GM12891 (cell line): ENCODE measurements around the gene PDLIM7.

Experiments used
- PAX5 ChIP-seq: IDR thresholded peaks from 2 replicates; pipeline ENCODE4 v1.6.1; 2011; ENCODE audit warnings: low read length, moderate library complexity, mild to moderate bottlenecking; ENCODE audit not compliant: insufficient read depth, severe bottlenecking
- POLR2A ChIP-seq: IDR thresholded peaks from 2 replicates; pipeline ENCODE4 v1.6.1; 2011; ENCODE audit warnings: low read depth, low read length, control low read depth
- POLR2AphosphoS5 ChIP-seq: IDR thresholded peaks from 2 replicates; pipeline ENCODE4 v1.6.1; 2011; ENCODE audit warnings: low read depth, low read length, control low read depth
- TAF1 ChIP-seq: IDR thresholded peaks from 2 replicates; pipeline ENCODE4 v1.6.1; 2011; ENCODE audit warnings: low read depth, low read length, control low read depth

- TF ChIP-seq POLR2A, result no peak
- no peak for TF ChIP-seq POLR2AphosphoS5
- no peak for TF ChIP-seq PAX5
- TF ChIP-seq TAF1, result no peak
Observed at GRCh38 chr5:177468329-177468684, 29.1 kb downstream of the PDLIM7 start.
